GM19372 (cell line): ENCODE data around the gene UBAP2L.
A peak's percentile ranks its signal among the peaks of the same experiment; 100 is the strongest.
"Not testable (repeated sequence)": the region's sequence is repeated elsewhere in the genome, so short reads cannot be mapped to it uniquely, and the experiment has no call there.

Source experiments
- ATAC-seq: cut with Tn5 transposase; IDR thresholded peaks from one replicate; pipeline ENCODE4 v1.9.1; 2021; ENCODE audit warnings: mild to moderate bottlenecking, low read depth, moderate library complexity; ENCODE audit not compliant: unreplicated experiment

UBAP2L gene

DNA sequence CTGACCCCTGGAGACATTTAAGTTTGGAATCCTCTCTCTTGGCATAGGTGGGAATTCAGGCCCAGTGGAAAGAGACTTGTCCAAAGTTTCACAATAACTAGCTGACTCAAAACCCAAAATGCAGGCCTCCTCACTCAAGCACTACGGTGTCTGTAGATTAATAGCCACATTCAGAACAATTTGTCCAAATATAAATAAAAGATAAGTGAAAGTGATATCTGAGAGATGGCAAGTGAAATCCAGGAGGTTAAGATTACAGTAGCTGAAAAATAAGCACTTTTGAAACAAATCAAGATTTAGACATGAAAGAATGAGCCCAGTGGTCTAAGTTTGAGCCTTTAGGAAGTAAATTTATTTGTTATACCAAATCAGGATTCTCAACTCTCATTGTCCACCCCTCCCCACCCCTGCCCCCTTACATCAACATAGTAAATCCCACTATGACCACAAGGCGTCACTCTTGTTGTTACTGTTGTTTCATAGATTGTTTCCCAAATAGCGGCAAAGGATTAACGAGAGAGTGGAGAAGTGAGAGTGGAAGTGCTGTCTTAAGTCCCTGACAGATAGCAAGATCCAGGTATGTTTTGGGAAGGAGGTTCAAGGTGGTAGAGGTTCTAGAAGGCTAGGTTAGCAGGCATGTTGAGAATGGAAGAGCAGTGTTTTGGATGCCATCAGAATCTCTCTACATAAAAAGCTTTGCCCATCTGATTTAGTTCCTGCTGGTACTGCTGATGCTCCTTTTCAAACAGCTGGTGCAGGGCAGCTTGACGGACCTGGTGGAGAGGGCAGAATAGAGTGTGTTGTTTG, 21.8 kb upstream of the UBAP2L start:
- ATAC-seq: no peak

DNA sequence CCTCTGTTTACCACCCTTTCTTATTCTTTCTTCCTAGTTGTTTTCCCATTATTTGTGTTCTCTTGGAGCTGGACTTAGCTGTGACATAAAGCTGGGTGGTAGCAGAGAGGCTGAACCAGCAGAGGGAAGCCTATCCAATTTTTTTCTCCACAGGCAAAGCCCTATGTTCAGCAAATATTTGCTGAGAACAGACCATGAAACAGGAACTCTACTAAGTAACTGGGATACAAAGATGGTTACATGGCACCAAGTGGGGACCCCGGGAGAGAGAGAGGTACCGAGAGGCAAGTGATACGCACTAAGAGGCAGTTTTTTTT, 21.2 kb upstream of the UBAP2L start:
- ATAC-seq: no peak

- ATAC-seq: not testable (repeated sequence)
Observed at GRCh38 chr1:154205778-154206177, 15.0 kb upstream of the UBAP2L start.

DNA sequence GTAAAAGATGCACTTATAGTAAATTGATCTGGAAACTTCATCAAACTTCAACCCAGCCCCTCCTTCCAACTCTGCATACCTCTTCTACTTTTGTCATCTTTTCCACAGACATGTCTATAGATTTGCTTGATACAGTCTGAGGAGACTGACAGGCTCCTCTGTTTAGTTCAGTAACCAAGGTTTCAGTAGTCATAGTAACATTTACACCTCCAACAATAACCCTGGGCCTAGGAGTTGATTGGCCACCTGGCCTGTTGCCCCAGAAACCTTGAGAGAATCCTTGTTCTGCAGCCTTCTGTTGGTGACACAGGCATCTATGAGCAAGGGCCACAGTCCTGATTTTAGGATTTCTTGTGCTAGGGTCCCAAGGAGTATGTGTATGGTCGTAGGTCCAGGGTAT, 14.6 kb upstream of the UBAP2L start, which contains the start of gene CFAP141:
TSS of gene CFAP141 (minus strand) at position 138 of the 400 bp plus-strand sequence. CDS start at position 112, 26 bp downstream.
- no peak for ATAC-seq

DNA sequence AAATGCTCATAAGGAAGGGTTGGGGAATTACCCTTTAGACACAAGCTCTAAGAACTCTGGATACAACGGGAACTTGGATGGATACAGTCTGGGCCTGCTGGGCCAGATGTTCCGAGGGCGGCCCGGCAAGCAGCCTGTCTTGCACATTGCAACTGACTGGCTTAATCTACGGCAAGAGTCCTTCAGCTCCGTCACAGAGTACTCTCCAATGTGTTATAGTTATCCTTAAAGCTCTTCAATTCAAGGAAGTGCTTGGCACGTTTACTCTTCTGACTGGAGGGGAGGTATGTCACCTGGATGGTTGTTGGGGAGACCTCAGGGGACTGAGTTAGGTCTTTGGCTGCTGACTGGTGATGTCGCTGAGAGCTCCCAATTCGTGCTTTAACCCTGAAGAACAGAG, 13.5 kb upstream of the UBAP2L start:
- no peak for ATAC-seq

DNA sequence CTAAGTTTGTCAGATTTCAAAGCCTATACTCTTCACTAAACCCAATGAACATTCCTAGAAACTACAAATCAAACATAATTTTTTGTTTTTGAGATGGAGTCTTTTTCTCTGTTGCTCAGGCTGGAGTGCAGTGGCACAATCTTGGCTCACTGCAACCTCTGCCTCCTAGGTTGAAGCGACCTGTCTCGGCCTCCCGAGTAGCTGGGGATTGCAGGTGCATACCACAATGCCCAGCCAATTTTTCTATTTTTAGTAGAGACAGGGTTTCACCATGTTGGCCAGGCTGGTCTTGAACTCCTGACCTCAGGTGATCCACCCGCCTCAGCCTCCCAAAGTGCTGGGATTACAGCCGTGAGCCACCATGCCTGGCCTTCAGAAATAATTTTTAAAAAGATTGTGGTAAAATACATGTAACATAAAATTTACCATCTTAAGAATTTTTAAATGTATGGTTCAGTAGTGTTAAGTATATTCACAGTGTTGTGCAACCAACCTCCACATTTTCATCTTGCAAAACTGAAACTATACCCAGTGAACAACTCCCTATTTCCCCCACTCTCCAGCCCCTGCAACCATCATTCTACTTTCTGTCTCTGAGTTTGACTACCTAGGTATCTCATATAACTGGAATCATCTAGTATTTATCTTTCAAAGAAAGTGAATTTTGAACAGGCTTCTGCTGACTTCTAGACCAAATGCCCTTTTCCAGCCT, 11.9 kb upstream of the UBAP2L start:
- no peak for ATAC-seq

- no peak for ATAC-seq
Observed at GRCh38 chr1:154212083-154212482, 8.7 kb upstream of the UBAP2L start.

DNA sequence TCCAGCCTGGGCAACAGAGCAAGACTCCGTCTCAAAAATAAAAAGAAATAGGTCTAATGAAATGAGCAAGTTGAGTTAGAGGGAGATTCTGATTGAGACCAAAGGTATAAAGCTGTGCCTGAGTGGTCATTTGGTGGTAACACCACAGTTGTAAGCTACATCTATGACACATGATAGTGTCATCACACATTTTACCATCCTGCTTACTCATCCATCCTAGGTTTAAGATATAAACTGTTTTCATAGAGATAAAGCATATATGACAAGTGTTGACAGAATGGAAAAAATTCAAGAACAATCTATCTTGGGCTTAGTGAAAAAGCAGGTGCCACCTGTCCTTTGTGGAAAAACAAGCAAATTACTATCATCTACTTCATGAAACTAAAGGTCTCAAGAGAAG, 7.5 kb upstream of the UBAP2L start:
- ATAC-seq: no peak

- no peak for ATAC-seq
Observed at GRCh38 chr1:154218545-154218944, 2.2 kb upstream of the UBAP2L start.

- no peak for ATAC-seq
Observed at GRCh38 chr1:154219541-154219940, 1.2 kb upstream of the UBAP2L start.

- no peak for ATAC-seq
Observed at GRCh38 chr1:154220970-154221277, 169 bp downstream of the UBAP2L start.

GRCh38 chr1:154221278-154222001, 685 bp downstream of the UBAP2L start:
- ATAC-seq: peak; percentile 6

DNA sequence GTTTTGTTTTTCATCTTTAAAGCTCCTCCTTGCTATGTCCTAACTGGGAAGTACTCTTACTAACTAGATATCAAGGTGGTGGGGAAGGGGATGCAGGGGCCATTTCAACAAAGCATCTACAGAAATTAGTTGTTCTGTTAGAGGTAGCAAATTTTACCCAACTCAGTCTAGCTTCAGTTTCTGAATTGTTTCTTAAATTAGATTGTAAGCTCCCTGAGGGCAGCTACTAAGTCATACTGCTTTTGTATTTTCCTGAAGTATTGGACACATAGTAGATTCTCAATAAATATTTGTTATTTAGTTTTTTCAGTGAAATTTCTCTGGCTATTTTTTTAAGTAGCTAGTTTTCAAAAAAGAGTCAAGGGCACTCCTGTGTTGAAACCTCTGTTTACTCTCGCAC, 1.8 kb downstream of the UBAP2L start:
- ATAC-seq: no peak

- ATAC-seq: no peak
Observed at GRCh38 chr1:154222918-154223317, 2.2 kb downstream of the UBAP2L start.

GRCh38 chr1:154223621-154224020, 2.9 kb downstream of the UBAP2L start:
- no peak for ATAC-seq

GRCh38 chr1:154225370-154225769, 4.6 kb downstream of the UBAP2L start:
- no peak for ATAC-seq

GRCh38 chr1:154231112-154231511, 10.4 kb downstream of the UBAP2L start:
- ATAC-seq: not testable (repeated sequence)

DNA sequence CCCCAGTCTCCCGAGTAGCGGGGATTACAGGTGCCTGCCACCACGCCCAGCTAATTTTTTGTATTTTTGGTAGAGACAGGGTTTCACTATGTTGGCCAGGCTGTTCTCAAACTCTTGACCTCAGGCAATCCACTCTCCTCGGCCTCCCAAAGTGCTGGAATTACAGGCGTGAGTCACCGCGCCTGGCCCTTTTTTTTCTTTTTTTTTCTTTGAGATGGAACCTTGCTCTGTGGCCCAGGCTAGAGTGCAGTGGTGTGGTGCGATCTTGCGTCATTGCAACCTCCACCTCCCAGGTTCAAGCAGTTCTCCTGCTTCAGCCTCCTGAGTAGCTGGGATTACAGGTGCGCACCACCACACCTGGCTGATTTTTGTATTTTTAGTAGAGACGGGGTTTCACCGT, 12.4 kb downstream of the UBAP2L start:
- ATAC-seq: not testable (repeated sequence)

DNA sequence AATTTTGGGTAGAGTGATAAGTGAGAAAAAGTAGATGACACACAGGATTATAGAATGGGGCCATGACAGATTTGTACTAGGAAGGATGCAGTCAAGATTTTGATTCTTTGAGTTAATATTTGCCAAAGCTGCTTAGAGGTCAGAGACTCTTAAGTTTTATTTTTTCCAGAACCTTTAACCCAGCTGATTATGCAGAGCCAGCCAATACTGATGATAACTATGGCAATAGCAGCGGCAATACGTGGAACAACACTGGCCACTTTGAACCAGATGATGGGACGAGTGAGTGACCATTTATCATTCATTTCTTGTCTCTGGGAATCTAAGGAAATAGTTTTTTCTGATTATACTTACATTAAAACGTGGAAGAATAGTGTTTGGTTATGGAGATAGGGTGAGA, 16.1 kb downstream of the UBAP2L start:
- ATAC-seq: no peak

- ATAC-seq: no peak
Observed at GRCh38 chr1:154237435-154237834, 16.7 kb downstream of the UBAP2L start.

- ATAC-seq: no peak
Observed at GRCh38 chr1:154237880-154238506, 17.2 kb downstream of the UBAP2L start.
